ENCODE data around the gene CCER1. TPM values are rescaled to one million over a fixed set of nuclear protein-coding genes. Genes with fewer than 3 reads are reported as not detected.

CCER1 gene
- polyA plus RNA-seq, 1 experiment, result not detected

DNA sequence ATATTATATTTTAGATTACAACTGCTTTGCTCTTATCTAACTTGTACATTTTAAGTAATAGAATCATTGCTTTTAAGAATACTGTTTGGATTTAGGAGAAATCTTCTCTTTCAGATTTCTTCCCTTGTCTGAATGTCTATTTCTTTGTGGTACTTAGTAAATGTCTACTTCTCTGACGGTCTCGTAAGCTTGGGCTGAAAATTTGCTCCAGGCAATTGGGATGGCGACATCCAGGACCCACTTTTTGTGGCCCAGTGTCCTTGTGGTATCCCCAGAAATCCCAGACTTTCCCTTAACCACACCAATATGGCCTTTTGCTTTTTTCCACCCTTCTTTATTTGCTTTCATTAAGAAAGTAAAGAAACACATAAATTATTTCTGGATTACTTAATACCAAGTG lies 24.0 kb upstream of the CCER1 start:
- Histone ChIP-seq H3K27ac (ENCODE audit: low read depth, low read length) (no peak overlapping the region), H3K9me3 (ENCODE audit: control insufficient read depth, insufficient read depth, low read length) (no peaks in the 10 kb centered on the region), H3K4me3 (ENCODE audit: low read depth, low read length) (no peak overlapping the region), H3K27me3 (ENCODE audit: control insufficient read depth, insufficient read depth, low read length) (no peaks in the 10 kb centered on the region)
- no peak for DNase-seq (ENCODE audit: low read depth, low spot score)
- CTCF ChIA-PET, result interaction anchor here (0.6 to 4.9 kb wide), 64 partner anchors 10 to 1288 kb away, joined by 3 to 97 read pairs (median 4); partner anchors contain the start of gene LUM
- TF ChIP-seq, protein P1, sequence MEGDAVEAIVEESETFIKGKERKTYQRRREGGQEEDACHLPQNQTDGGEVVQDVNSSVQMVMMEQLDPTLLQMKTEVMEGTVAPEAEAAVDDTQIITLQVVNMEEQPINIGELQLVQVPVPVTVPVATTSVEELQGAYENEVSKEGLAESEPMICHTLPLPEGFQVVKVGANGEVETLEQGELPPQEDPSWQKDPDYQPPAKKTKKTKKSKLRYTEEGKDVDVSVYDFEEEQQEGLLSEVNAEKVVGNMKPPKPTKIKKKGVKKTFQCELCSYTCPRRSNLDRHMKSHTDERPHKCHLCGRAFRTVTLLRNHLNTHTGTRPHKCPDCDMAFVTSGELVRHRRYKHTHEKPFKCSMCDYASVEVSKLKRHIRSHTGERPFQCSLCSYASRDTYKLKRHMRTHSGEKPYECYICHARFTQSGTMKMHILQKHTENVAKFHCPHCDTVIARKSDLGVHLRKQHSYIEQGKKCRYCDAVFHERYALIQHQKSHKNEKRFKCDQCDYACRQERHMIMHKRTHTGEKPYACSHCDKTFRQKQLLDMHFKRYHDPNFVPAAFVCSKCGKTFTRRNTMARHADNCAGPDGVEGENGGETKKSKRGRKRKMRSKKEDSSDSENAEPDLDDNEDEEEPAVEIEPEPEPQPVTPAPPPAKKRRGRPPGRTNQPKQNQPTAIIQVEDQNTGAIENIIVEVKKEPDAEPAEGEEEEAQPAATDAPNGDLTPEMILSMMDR (IDR thresholded peaks at IDR 0.05; ENCODE audit: low read depth, low read length), result no peak
- POLR2A ChIA-PET, result interaction anchor here (0.7 to 1.1 kb wide), 2 partner anchors 192 to 236 kb away, joined by 3 to 4 read pairs; no protein-coding TSS in a partner anchor

DNA sequence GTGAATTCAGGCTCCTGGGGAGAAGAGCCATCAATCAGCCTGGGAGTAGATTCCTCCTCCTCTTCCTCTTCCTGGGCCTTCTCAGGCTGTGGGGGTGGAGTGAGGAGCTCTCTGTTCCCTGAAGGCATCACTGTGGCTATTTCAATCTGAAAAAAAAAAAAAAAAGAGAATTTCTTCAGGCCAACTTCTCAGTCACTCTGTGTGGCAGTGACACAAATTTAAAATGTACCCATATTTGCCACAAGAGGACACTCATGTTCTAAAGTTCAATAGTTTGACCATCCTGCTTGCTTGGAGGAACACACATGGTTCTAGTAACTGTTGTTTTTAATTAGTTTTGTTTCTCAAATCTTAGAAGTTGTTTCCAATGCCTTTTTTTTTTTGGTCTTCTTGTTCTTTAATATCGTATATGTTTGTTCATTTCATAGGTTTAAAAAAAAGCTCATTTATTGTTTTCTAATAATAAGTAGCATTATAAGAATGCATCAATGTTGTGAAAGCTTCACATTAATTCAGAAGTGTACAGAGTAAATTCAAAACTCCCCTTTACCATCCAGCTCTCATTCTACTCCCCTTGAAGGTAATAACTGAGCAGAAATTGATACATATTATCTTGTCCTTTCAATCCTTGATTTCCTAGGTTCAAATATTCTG lies 23.3 kb upstream of the CCER1 start:
- CTCF ChIA-PET, result interaction anchor here (0.6 to 4.9 kb wide), 88 partner anchors 8 to 1523 kb away, joined by 3 to 97 read pairs (median 4); partner anchors contain the start of gene LUM
- TF ChIP-seq, protein P1 (IDR thresholded peaks at IDR 0.05; ENCODE audit: low read depth, low read length), result peak; percentile 79
- H3K27me3 ChIP-seq (ENCODE audit: control insufficient read depth, insufficient read depth, low read length), result no peaks in the 10 kb centered on the region
- POLR2A ChIA-PET, result interaction anchor here (0.7 kb wide), 2 partner anchors 31 to 237 kb away, joined by 3 to 4 read pairs; no protein-coding TSS in a partner anchor
- H3K27ac ChIP-seq (ENCODE audit: low read depth, low read length), result no peak overlapping the region
- no peak overlapping the region for H3K4me3 ChIP-seq (ENCODE audit: low read depth, low read length)
- H3K9me3 ChIP-seq (ENCODE audit: control insufficient read depth, insufficient read depth, low read length), result no peaks in the 10 kb centered on the region
- DNase-seq (ENCODE audit: low read depth, low spot score), result peak; percentile 56

DNA sequence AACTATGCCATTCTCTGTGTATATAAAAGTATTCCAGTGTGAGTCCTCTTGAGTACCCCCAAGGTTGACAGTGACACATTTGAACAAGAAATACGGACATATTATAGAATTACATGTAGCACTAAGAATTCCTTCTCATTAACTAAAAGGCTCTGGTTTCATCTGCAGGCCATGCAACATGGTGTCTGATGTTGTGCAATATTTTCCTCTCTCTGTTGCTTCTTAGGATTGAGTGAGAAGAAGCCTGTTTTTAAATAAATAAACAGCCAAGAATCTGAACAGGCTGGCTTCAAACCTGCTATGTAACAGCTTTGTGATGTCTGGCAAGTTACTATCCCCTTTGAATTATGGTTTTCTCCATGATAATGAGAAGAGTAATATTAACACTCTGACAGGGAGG lies 22.2 kb upstream of the CCER1 start:
- no peak overlapping the region for H3K4me3 ChIP-seq (ENCODE audit: low read depth, low read length)
- ChIA-PET POLR2A (no interaction called here), CTCF (interaction anchor here (0.8 to 4.9 kb wide), 21 partner anchors 9 to 404 kb away, joined by 3 to 97 read pairs (median 9); partner anchors contain the start of gene LUM)
- H3K27me3 ChIP-seq (ENCODE audit: control insufficient read depth, insufficient read depth, low read length), result no peaks in the 10 kb centered on the region
- TF ChIP-seq, protein P1 (IDR thresholded peaks at IDR 0.05; ENCODE audit: low read depth, low read length), result no peak
- no peak for DNase-seq (ENCODE audit: low read depth, low spot score)
- no peak overlapping the region for H3K27ac ChIP-seq (ENCODE audit: low read depth, low read length)
- no peaks in the 10 kb centered on the region for H3K9me3 ChIP-seq (ENCODE audit: control insufficient read depth, insufficient read depth, low read length)

DNA sequence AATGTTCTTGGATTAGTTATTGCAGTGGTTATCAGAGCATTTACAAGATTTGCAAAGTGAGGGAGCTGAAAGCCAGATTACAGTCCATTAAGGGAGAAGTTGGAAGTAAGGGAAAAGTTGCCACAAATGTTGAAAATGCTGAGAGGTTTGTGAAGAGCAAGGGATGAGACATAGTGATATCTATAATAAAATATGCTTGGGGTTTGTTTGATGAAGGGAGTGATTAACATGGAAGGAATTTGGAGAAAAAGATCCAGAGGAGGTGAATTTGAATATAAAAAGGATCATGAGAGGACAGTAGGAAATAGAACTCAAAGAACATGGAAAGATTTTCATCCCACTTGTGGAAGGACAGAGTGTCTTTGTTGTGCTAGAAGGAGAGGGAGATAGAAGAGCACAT lies 19.3 kb upstream of the CCER1 start:
- no peak for DNase-seq (ENCODE audit: low read depth, low spot score)
- H3K27me3 ChIP-seq (ENCODE audit: control insufficient read depth, insufficient read depth, low read length), result no peaks in the 10 kb centered on the region
- ChIA-PET CTCF (interaction anchor here (1.0 kb wide), 1 partner anchor 15 kb away, joined by 5 read pairs; no protein-coding TSS in a partner anchor), POLR2A (no interaction called here)
- H3K4me3 ChIP-seq (ENCODE audit: low read depth, low read length), result no peak overlapping the region
- no peak overlapping the region for H3K27ac ChIP-seq (ENCODE audit: low read depth, low read length)
- H3K9me3 ChIP-seq (ENCODE audit: control insufficient read depth, insufficient read depth, low read length), result no peaks in the 10 kb centered on the region
- TF ChIP-seq, protein P1 (IDR thresholded peaks at IDR 0.05; ENCODE audit: low read depth, low read length), result no peak

DNA sequence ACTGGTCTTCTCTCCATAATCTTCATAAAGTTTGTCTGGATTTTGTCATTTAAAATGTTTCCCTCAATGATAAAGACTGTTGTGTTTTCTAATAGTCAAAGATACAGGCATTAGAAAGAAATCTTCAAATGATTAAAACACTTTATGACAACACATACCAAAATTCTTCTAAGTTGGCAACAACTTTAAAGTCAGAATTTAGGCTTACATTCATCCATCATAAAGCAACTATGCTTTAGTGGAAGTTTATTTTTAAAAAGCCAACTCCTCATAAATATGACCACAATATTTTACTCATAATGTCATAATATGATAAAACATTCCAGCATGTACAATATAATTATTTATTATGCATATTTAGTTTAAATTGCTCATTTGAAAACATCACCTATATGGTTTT lies 17.2 kb upstream of the CCER1 start:
- Histone ChIP-seq H3K4me3 (ENCODE audit: low read depth, low read length) (no peak overlapping the region), H3K27ac (ENCODE audit: low read depth, low read length) (no peak overlapping the region), H3K27me3 (ENCODE audit: control insufficient read depth, insufficient read depth, low read length) (no peaks in the 10 kb centered on the region), H3K9me3 (ENCODE audit: control insufficient read depth, insufficient read depth, low read length) (no peaks in the 10 kb centered on the region)
- no peak for DNase-seq (ENCODE audit: low read depth, low spot score)
- TF ChIP-seq, protein P1 (IDR thresholded peaks at IDR 0.05; ENCODE audit: low read depth, low read length), result no peak
- POLR2A ChIA-PET, result no interaction called here
- CTCF ChIA-PET, result no interaction called here
